Measurements from ENCODE around the gene SORBS2. TPM values are rescaled to one million over a fixed set of nuclear protein-coding genes. Genes with fewer than 3 reads are reported as not detected.

SORBS2 gene
- total RNA-seq, 5 donors from 2014 or later (not counting 1 experiment from before 2014, with no cell fraction given): 0.15 to 1.9 (median 0.98) TPM; not detected in 1

DNA sequence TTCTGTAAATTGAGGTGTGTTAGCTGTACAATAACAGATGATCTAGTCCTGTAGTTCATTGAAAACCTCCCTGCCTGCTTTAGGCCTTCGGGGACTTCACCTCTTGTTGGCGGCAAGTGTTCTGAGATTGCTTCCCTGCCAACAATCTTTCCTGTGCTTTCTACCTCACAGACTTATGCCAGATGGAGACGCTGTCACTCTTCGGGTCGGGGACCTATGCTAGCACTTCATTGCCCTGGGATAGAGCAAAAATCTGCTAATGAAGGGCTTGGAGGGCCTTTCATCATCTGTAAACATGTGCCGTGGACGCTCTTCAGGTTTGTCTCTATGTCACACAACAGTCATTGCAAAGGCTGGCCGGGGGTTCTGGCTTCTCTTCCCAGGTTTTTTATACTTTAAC is 272.0 kb downstream of the SORBS2 start:
- H3K36me3 Mint-ChIP-seq: no peaks in the 10 kb centered on the region
- no peak for DNase-seq
- no peaks in the 10 kb centered on the region for H3K36me3 ChIP-seq (ENCODE audit: control insufficient read depth in 2 of 2, extremely low read depth in 1 of 2, insufficient read depth in 1 of 2, low read length in 1 of 2)
- H3K4me3 ChIP-seq (ENCODE audit: control insufficient read depth in 1 of 2, extremely low read depth in 1 of 2, low read length in 1 of 2): no peak overlapping the region
- peaks cover 29 to 32% of the 10 kb centered on the region in 2 donors for H3K27me3 Mint-ChIP-seq
- no peak overlapping the region for H3K27ac ChIP-seq (ENCODE audit: low read length)
- no peak overlapping the region for H3K27ac Mint-ChIP-seq
- no peak for ATAC-seq (replicated peaks in 1 of 4)
- H3K9me3 ChIP-seq: no peaks in the 10 kb centered on the region
- no peak overlapping the region for H3K4me3 Mint-ChIP-seq
- H3K4me1 Mint-ChIP-seq: peaks cover 0 to 4% (median 4%) of the 10 kb centered on the region in 3 donors
- POLR2A ChIA-PET: no interaction called here
- peaks cover 0 to 2% of the 10 kb centered on the region in 2 experiments for H3K4me1 ChIP-seq (ENCODE audit: control insufficient read depth in 1 of 2, extremely low read depth in 1 of 2, insufficient read depth in 2 of 2, low read length in 2 of 2)
- 66% methylated on average over 7 of the region's 8 CpGs for WGBS (ENCODE audit: insufficient coverage)
- no peaks in the 10 kb centered on the region for H3K9me3 Mint-ChIP-seq
- CTCF ChIA-PET: no interaction called here
- peaks cover 20 to 22% of the 10 kb centered on the region in 2 experiments for H3K27me3 ChIP-seq (replicated peaks in 1 of 2; ENCODE audit: control insufficient read depth in 2 of 2, extremely low read depth in 1 of 2, insufficient read depth in 2 of 2, low read length in 1 of 2)

DNA sequence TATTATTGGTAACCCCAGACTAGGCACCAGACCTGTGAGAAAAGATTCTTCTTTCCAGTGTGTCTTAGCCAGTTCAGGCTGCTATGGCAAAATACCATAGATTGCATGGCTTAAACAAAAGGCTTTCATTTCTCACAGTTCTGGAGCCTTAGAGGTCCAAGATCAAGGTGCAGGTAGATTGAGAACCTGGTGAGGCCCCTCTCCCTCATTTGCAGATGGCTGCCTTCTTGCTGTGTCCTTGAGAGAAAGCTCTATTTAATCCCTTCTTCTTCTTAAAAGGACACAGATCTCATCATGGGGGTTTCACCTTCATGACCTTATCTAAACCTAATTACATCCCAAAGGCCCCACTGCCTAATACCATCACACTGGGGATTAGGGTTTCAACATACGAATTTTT is 273.2 kb downstream of the SORBS2 start:
- Histone ChIP-seq H3K4me1 (ENCODE audit: control insufficient read depth in 1 of 2, extremely low read depth in 1 of 2, insufficient read depth in 2 of 2, low read length in 2 of 2) (peaks cover 0 to 7% of the 10 kb centered on the region in 2 experiments), H3K4me3 (ENCODE audit: control insufficient read depth in 1 of 2, extremely low read depth in 1 of 2, low read length in 1 of 2) (no peak overlapping the region), H3K36me3 (ENCODE audit: control insufficient read depth in 2 of 2, extremely low read depth in 1 of 2, insufficient read depth in 1 of 2, low read length in 1 of 2) (no peaks in the 10 kb centered on the region), H3K27me3 (replicated peaks in 1 of 2; ENCODE audit: control insufficient read depth in 2 of 2, extremely low read depth in 1 of 2, insufficient read depth in 2 of 2, low read length in 1 of 2) (peaks cover 24 to 28% of the 10 kb centered on the region in 2 experiments), H3K9me3 (no peaks in the 10 kb centered on the region), H3K27ac (ENCODE audit: low read length) (no peak overlapping the region)
- Mint-ChIP-seq H3K4me3 (no peak overlapping the region), H3K9me3 (no peaks in the 10 kb centered on the region), H3K27me3 (peaks cover 33 to 40% of the 10 kb centered on the region in 2 donors), H3K4me1 (peaks cover 5 to 8% (median 8%) of the 10 kb centered on the region in 3 donors), H3K36me3 (no peaks in the 10 kb centered on the region), H3K27ac (no peak overlapping the region)
- WGBS (ENCODE audit: insufficient coverage): 50% methylated on average over 1 of the region's 1 CpG
- ChIA-PET POLR2A (no interaction called here), CTCF (no interaction called here)
- no peak for DNase-seq
- ATAC-seq (replicated peaks in 1 of 4): no peak

DNA sequence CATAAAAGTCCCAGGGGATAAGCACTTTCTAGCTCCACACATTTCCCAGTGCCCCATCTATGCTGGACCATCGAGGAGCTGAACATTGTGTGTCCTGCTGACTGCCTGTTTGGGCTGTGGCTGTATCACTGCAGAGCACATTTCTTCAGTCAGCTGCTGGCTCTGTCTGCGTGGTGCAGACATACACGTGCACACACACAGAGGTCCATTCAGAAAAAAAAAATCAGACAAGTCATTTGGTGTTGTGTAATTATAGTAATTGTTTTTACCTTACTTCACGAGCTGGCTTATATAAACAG is 275.6 kb downstream of the SORBS2 start:
- Histone ChIP-seq H3K9me3 (no peaks in the 10 kb centered on the region), H3K36me3 (ENCODE audit: control insufficient read depth in 2 of 2, extremely low read depth in 1 of 2, insufficient read depth in 1 of 2, low read length in 1 of 2) (no peaks in the 10 kb centered on the region), H3K4me3 (ENCODE audit: control insufficient read depth in 1 of 2, extremely low read depth in 1 of 2, low read length in 1 of 2) (no peak overlapping the region), H3K4me1 (ENCODE audit: control insufficient read depth in 1 of 2, extremely low read depth in 1 of 2, insufficient read depth in 2 of 2, low read length in 2 of 2) (peaks cover 0 to 7% of the 10 kb centered on the region in 2 experiments), H3K27me3 (replicated peaks in 1 of 2; ENCODE audit: control insufficient read depth in 2 of 2, extremely low read depth in 1 of 2, insufficient read depth in 2 of 2, low read length in 1 of 2) (peaks cover 26 to 30% of the 10 kb centered on the region in 2 experiments), H3K27ac (ENCODE audit: low read length) (no peak overlapping the region)
- Mint-ChIP-seq H3K36me3 (no peaks in the 10 kb centered on the region), H3K27me3 (peaks cover 35 to 36% of the 10 kb centered on the region in 2 donors), H3K27ac (no peak overlapping the region), H3K4me1 (peaks cover 5 to 8% (median 8%) of the 10 kb centered on the region in 3 donors), H3K9me3 (no peaks in the 10 kb centered on the region), H3K4me3 (peak overlapping the region in 1 of 3 donors; percentile 38)
- ATAC-seq (replicated peaks in 1 of 4) (no peak), DNase-seq (no peak)
- WGBS (ENCODE audit: insufficient coverage): 40% methylated on average over 1 of the region's 4 CpGs
- POLR2A ChIA-PET: interaction anchor here (0.5 to 0.7 kb wide), 2 partner anchors 22 to 394 kb away, joined by 3 to 4 read pairs; partner anchors contain the start of gene SLC25A4 (in 1 of the 2)
- CTCF ChIA-PET: no interaction called here

DNA sequence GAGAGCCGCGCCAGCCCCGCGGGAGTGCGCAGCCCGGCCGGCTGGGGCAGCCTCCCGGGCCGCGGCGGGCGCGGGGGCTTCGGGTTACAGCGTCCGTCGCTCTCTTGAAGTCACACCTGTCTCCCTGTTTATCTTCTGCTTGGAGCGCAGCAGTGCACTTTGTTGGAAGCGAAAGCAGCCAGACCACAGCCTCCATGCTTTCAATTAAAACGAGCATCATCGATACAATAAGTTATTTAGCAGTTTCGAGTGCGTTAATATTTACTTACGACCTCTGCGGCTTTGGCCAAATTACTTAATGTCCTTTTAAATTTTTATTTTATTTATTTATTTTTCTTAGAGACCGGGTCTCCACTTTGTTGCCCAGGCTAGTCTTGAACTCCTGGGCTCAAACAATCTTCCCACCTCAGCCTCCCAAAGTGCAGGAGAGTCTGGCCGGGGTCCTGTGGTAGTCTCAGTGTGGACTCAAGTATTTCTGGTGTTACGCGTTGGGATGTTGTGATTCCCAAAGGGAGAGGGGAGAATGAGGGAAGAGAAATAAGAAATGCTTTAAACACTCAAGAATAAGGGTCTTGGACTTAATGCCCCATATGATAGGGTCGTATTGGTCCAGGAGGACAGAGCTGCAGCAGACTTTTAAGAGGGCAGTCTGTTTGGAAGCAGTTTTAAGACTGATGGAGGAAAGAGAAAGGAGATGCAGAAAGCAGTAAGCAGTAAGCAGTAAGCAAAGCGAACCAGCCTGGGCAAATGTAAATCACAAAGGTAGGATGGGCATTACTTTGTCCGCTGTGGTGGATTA is 276.2 kb downstream of the SORBS2 start:
- no peak overlapping the region for H3K4me3 ChIP-seq (ENCODE audit: control insufficient read depth in 1 of 2, extremely low read depth in 1 of 2, low read length in 1 of 2)
- ATAC-seq (replicated peaks in 1 of 4) (no peak), DNase-seq (no peak)
- WGBS (ENCODE audit: insufficient coverage): 12% methylated on average over 24 of the region's 32 CpGs
- peaks cover 22 to 30% of the 10 kb centered on the region in 2 experiments for H3K27me3 ChIP-seq (replicated peaks in 1 of 2; ENCODE audit: control insufficient read depth in 2 of 2, extremely low read depth in 1 of 2, insufficient read depth in 2 of 2, low read length in 1 of 2)
- no peaks in the 10 kb centered on the region for H3K36me3 Mint-ChIP-seq
- H3K27ac ChIP-seq (ENCODE audit: low read length): no peak overlapping the region
- peaks cover 0 to 7% of the 10 kb centered on the region in 2 experiments for H3K4me1 ChIP-seq (ENCODE audit: control insufficient read depth in 1 of 2, extremely low read depth in 1 of 2, insufficient read depth in 2 of 2, low read length in 2 of 2)
- ChIA-PET POLR2A (interaction anchor here (0.5 to 0.7 kb wide), 2 partner anchors 21 to 393 kb away, joined by 3 to 4 read pairs; partner anchors contain the start of gene SLC25A4 (in 1 of the 2)), CTCF (no interaction called here)
- no peaks in the 10 kb centered on the region for H3K36me3 ChIP-seq (ENCODE audit: control insufficient read depth in 2 of 2, extremely low read depth in 1 of 2, insufficient read depth in 1 of 2, low read length in 1 of 2)
- H3K9me3 ChIP-seq: no peaks in the 10 kb centered on the region
- H3K4me3 Mint-ChIP-seq: peak overlapping the region in 1 of 3 donors; percentile 38
- H3K27me3 Mint-ChIP-seq: peaks cover 36 to 37% of the 10 kb centered on the region in 2 donors
- H3K27ac Mint-ChIP-seq: no peak overlapping the region
- no peaks in the 10 kb centered on the region for H3K9me3 Mint-ChIP-seq
- peaks cover 5 to 8% (median 8%) of the 10 kb centered on the region in 3 donors for H3K4me1 Mint-ChIP-seq
